IMR-90 (cell line): ENCODE measurements around the gene RRP1B. TPM values are rescaled to one million over a fixed set of nuclear protein-coding genes. Genes with fewer than 3 reads are reported as not detected.

Experiments
- ATAC-seq: fragments of 200-7000 bp; cut with Tn5 transposase; 2 replicates; pipeline ENCODE4 v1.9.1; 2020; ENCODE audit warnings: low read depth, mild to moderate bottlenecking, moderate library complexity
- BruUV-seq: library from RNA; stranded (reverse); fragments of 400-500 nt; replicated peaks from 2 replicates; lab custom pipeline; 2021; lab: Mats Ljungman, UMichigan
- CTCF ChIA-PET: fragments of 300-600 bp; formaldehyde crosslinking; extraction: SDS; loops from one replicate; lab custom pipeline; 2021; ENCODE audit warnings: antibody characterized with exemption; lab: Yijun Ruan, JAX
- POLR2A ChIA-PET: fragments of 300-600 bp; sonication (Branson Sonifier 250); formaldehyde crosslinking; loops from one replicate; lab custom pipeline; 2022; ENCODE audit warnings: antibody characterized with exemption; ENCODE audit not compliant: unreplicated experiment; lab: Charles Lee
- DNase-seq: peaks from one replicate; pipeline ENCODE4 v3.0.0; 2013
- H2AFZ ChIP-seq: replicated peaks from 2 replicates; pipeline ENCODE3; 2013; ENCODE audit warnings: low read length, mild to moderate bottlenecking; ENCODE audit not compliant: poor library complexity
- H2AK5ac ChIP-seq: 2 replicates; pipeline ENCODE4 v1.6.1; 2013; ENCODE audit warnings: low read depth, low read length, inconsistent platforms
- H2AK9ac ChIP-seq: replicated peaks from 2 replicates; pipeline ENCODE3; 2013; ENCODE audit warnings: mild to moderate bottlenecking, low read depth, low read length, moderate library complexity; ENCODE audit not compliant: poor library complexity
- H2BK120ac ChIP-seq: 2 replicates; pipeline ENCODE4 v1.6.1; 2013; ENCODE audit warnings: low read depth, low read length, inconsistent platforms
- H2BK15ac ChIP-seq: 3 replicates; pipeline ENCODE4 v1.6.1; 2013; ENCODE audit warnings: low read depth, low read length, inconsistent platforms
- H2BK20ac ChIP-seq: 2 replicates; pipeline ENCODE4 v1.6.1; 2013; ENCODE audit warnings: low read depth, mild to moderate bottlenecking, inconsistent platforms, low read length, moderate library complexity
- H2BK5ac ChIP-seq: 2 replicates; pipeline ENCODE4 v1.6.1; 2013; ENCODE audit warnings: mild to moderate bottlenecking, low read depth, low read length, inconsistent platforms; ENCODE audit not compliant: poor library complexity, severe bottlenecking
- H3K14ac ChIP-seq: replicated peaks from 2 replicates; pipeline ENCODE4 v1.6.1; 2013; ENCODE audit warnings: low read depth, low read length, inconsistent platforms
- H3K18ac ChIP-seq: 2 replicates; pipeline ENCODE4 v1.6.1; 2013; ENCODE audit warnings: low read depth, low read length, control low read depth
- H3K23ac ChIP-seq: 2 replicates; pipeline ENCODE4 v1.6.1; 2013; ENCODE audit warnings: low read depth, low read length, inconsistent platforms
- H3K27ac ChIP-seq: 2 replicates; pipeline ENCODE4 v1.5.1; 2013; ENCODE audit warnings: mild to moderate bottlenecking, control low read depth, low read length; ENCODE audit not compliant: insufficient read depth
- H3K27me3 ChIP-seq: 2 replicates; pipeline ENCODE4 v1.6.1; 2013; ENCODE audit warnings: low read length; ENCODE audit not compliant: control insufficient read depth, insufficient read depth
- H3K36me3 ChIP-seq: 2 replicates; pipeline ENCODE4 v1.6.1; 2013; ENCODE audit warnings: low read length, mixed read lengths; ENCODE audit not compliant: control insufficient read depth, insufficient read depth
- H3K4ac ChIP-seq: 2 replicates; pipeline ENCODE4 v1.6.1; 2013; ENCODE audit warnings: low read depth, low read length, inconsistent platforms
- H3K4me1 ChIP-seq: 2 replicates; pipeline ENCODE4 v1.6.1; 2013; ENCODE audit warnings: low read length, mixed read lengths; ENCODE audit not compliant: control insufficient read depth, insufficient read depth
- H3K4me2 ChIP-seq: 2 replicates; pipeline ENCODE4 v1.6.1; 2013; ENCODE audit warnings: low read depth, mild to moderate bottlenecking, control low read depth, low read length, moderate library complexity
- H3K4me3 ChIP-seq: 2 replicates; pipeline ENCODE4 v1.5.1; 2013; ENCODE audit warnings: low read depth, mild to moderate bottlenecking, control low read depth, low read length, moderate library complexity; ENCODE audit not compliant: insufficient read depth
- H3K56ac ChIP-seq: 2 replicates; pipeline ENCODE4 v1.6.1; 2013; ENCODE audit warnings: low read length, inconsistent platforms; ENCODE audit not compliant: insufficient read depth; ENCODE audit errors: extremely low read depth
- H3K79me1 ChIP-seq, 2 experiments: 2 replicates each; pipeline ENCODE4 v1.6.1; 2013; ENCODE audit warnings: low read length in 2 of 2, inconsistent platforms in 1 of 2, low read depth in 1 of 2
- H3K9ac ChIP-seq: 2 replicates; pipeline ENCODE4 v1.6.1; 2013; ENCODE audit warnings: low read depth, low read length, control low read depth
- H3K9me1 ChIP-seq: 2 replicates; pipeline ENCODE4 v1.6.1; 2013; ENCODE audit warnings: low read length, inconsistent platforms; ENCODE audit not compliant: insufficient read depth
- H3K9me3 ChIP-seq: 2 replicates; pipeline ENCODE4 v1.6.1; 2013; ENCODE audit warnings: low read length; ENCODE audit not compliant: control insufficient read depth, insufficient read depth
- H4K20me1 ChIP-seq: 2 replicates; pipeline ENCODE4 v1.6.1; 2013; ENCODE audit warnings: low read length, inconsistent platforms; ENCODE audit not compliant: insufficient read depth
- H4K5ac ChIP-seq: 2 replicates; pipeline ENCODE4 v1.6.1; 2013; ENCODE audit warnings: mild to moderate bottlenecking, low read depth, low read length, control low read depth
- H4K8ac ChIP-seq, 2 experiments: 2 replicates each; pipeline ENCODE4 v1.6.1; 2013; ENCODE audit warnings: low read depth in 2 of 2, low read length in 2 of 2, control low read depth in 1 of 2, inconsistent platforms in 1 of 2
- H4K91ac ChIP-seq: 2 replicates; pipeline ENCODE4 v1.6.1; 2013; ENCODE audit warnings: low read depth, low read length, inconsistent platforms; ENCODE audit not compliant: insufficient read depth
- BHLHE40 ChIP-seq: fragments of 150-350 bp; IDR thresholded peaks from 2 replicates; pipeline ENCODE4 v1.6.1; 2016; ENCODE audit warnings: mild to moderate bottlenecking, low read depth, low read length
- CEBPB ChIP-seq: IDR thresholded peaks from 2 replicates; pipeline ENCODE4 v1.6.1; 2012; ENCODE audit warnings: low read depth, low read length, improper control_type of control experiment
- CHD1 ChIP-seq: IDR thresholded peaks from 2 replicates; pipeline ENCODE4 v1.6.1; 2012; ENCODE audit warnings: low read depth, low read length, improper control_type of control experiment
- CTCF ChIP-seq: conservative IDR thresholded peaks from 2 replicates; pipeline ENCODE4 v1.5.1; 2012; ENCODE audit warnings: mild to moderate bottlenecking, low read depth, low read length, improper control_type of control experiment
- ELK1 ChIP-seq: fragments of 150-350 bp; IDR thresholded peaks from 2 replicates; pipeline ENCODE4 v1.6.1; 2016; ENCODE audit warnings: low read depth, mild to moderate bottlenecking, low read length, moderate library complexity, borderline replicate concordance
- FOS ChIP-seq: fragments of 150-350 bp; IDR thresholded peaks from 2 replicates; pipeline ENCODE4 v1.6.1; 2016; ENCODE audit warnings: low read depth, low read length
- MAFK ChIP-seq: IDR thresholded peaks from 2 replicates; pipeline ENCODE4 v1.6.1; 2012; ENCODE audit warnings: low read depth, low read length, improper control_type of control experiment
- MAZ ChIP-seq: IDR thresholded peaks from 2 replicates; pipeline ENCODE4 v1.6.1; 2012; ENCODE audit warnings: low read depth, mild to moderate bottlenecking, low read length, improper control_type of control experiment, moderate library complexity, borderline replicate concordance
- MXI1 ChIP-seq: IDR thresholded peaks from 2 replicates; pipeline ENCODE4 v1.6.1; 2012; ENCODE audit warnings: low read depth, mild to moderate bottlenecking, low read length, moderate library complexity, borderline replicate concordance
- NFE2L2 ChIP-seq: fragments of 150-350 bp; IDR thresholded peaks from 2 replicates; pipeline ENCODE4 v1.6.1; 2016; ENCODE audit warnings: low read depth, mild to moderate bottlenecking, low read length
- POLR2A ChIP-seq: IDR thresholded peaks from 2 replicates; pipeline ENCODE4 v1.6.1; 2012; ENCODE audit warnings: mild to moderate bottlenecking, low read depth, low read length
- RAD21 ChIP-seq: IDR thresholded peaks from 2 replicates; pipeline ENCODE4 v1.6.1; 2012; ENCODE audit warnings: low read length, improper control_type of control experiment
- RCOR1 ChIP-seq: IDR thresholded peaks from 2 replicates; pipeline ENCODE4 v1.6.1; 2012; ENCODE audit warnings: mild to moderate bottlenecking, low read length, improper control_type of control experiment; ENCODE audit not compliant: insufficient replicate concordance
- RFX5 ChIP-seq: IDR thresholded peaks from 2 replicates; pipeline ENCODE4 v1.8.0; 2012; ENCODE audit warnings: low read depth, mild to moderate bottlenecking, low read length, moderate library complexity
- SMC3 ChIP-seq: fragments of 150-350 bp; IDR thresholded peaks from 2 replicates; pipeline ENCODE4 v1.6.1; 2016; ENCODE audit warnings: low read depth, mild to moderate bottlenecking, antibody characterized with exemption, low read length, moderate library complexity
- USF2 ChIP-seq: fragments of 150-350 bp; IDR thresholded peaks from 2 replicates; pipeline ENCODE4 v1.6.1; 2017; ENCODE audit warnings: mild to moderate bottlenecking, antibody characterized with exemption, low read length, low read depth
- WGBS, 2 experiments: methylation state at CpG; one replicate each; pipeline versions ENCODE4 v1.1.5 to v1.1.7; 2013; ENCODE audit warnings: missing lambda C conversion rate in 2 of 2; ENCODE audit not compliant: insufficient read length in 1 of 2; ENCODE audit errors: extremely low coverage in 2 of 2; 5-methylcytosine and 5-hydroxymethylcytosine counted together
- dilution Hi-C: fragments of 300-500 bp; cut with HindIII; formaldehyde crosslinking; loops from one replicate; pipeline ENCODE4 v1.14.3; 2018; ENCODE audit warnings: low sequenced_read_pairs; ENCODE audit not compliant: unreplicated experiment
- in situ Hi-C: fragments of 300-500 bp; cut with MboI; formaldehyde crosslinking; loops from 3 replicates; pipeline ENCODE4 v1.14.3; 2019; ENCODE audit warnings: low sequenced_read_pairs, inconsistent platforms, mixed read lengths
- intact Hi-C: fragments of 100-400 bp; cut with micrococcal nuclease; formaldehyde crosslinking; loops from 2 replicates; pipeline ENCODE4 v1.10.0; 2022
- polyA plus RNA-seq, 3 experiments: library from polyadenylated mRNA; depleted of rRNA; stranded (reverse); fragments of >200 nt; gene quantifications; 2 replicates each; pipeline ENCODE4 v1.2.3, GENCODE V29; 2012; ENCODE audit warnings: low replicate concordance in 1 of 3
- total RNA-seq: library from RNA; depleted of rRNA; stranded (reverse); fragments of >200 nt; gene quantifications from 2 replicates; pipeline ENCODE4 v1.2.3, GENCODE V29; 2012

The RRP1B gene
- total and polyA plus RNA-seq, 2 of the 4 experiments (the other 2 are of a cell fraction), result 11.1 to 16.1 TPM

DNA sequence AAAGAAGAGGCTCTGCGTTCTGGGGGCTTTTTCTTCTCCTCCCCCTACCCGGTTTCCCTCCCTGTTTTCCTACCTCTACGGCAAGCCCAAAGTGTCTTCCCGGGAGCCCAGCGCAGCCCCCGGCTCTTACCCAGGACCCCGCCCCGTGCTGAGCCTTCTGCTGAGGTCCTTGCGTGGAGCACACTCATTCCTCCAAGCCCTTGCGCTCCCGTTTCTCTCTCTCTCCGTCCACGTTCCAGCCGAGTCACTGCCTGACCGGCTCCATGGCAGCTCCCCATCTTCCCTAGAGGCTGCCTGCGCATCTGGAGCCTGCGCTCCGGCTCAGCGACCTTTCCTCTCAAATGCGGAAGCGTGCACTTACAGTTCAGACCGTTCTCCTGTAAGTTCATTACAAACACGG, 34.6 kb downstream of the RRP1B start:
- H3K14ac ChIP-seq, result no peak overlapping the region
- no peak overlapping the region for H2BK20ac ChIP-seq
- in situ Hi-C loops, result no loop called here
- H3K9me1 ChIP-seq, result no peaks in the 10 kb centered on the region; the same call in 1 of the 2 replicates
- dilution Hi-C loops, result no loop called here
- no peak overlapping the region for H3K9ac ChIP-seq
- no peak overlapping the region for H2AK5ac ChIP-seq
- no TSS peak for BruUV-seq
- H3K18ac ChIP-seq, result no peak overlapping the region
- CTCF ChIA-PET, result no interaction called here
- no peak overlapping the region for H3K4me2 ChIP-seq
- no peak overlapping the region for H4K8ac ChIP-seq
- no peak overlapping the region for H3K23ac ChIP-seq
- H3K36me3 ChIP-seq, result peaks cover 51% of the 10 kb centered on the region
- DNase-seq (no peak), ATAC-seq (no peak)
- H3K4me3 ChIP-seq, result no peak overlapping the region
- no peak for TF ChIP-seq FOS
- no peak for TF ChIP-seq NFE2L2
- no peak for TF ChIP-seq RCOR1
- TF ChIP-seq ELK1, result no peak
- TF ChIP-seq CEBPB, result no peak
- TF ChIP-seq RAD21, result no peak
- TF ChIP-seq CTCF, result no peak
- TF ChIP-seq MAZ, result no peak
- no peak for TF ChIP-seq USF2
- no peak for TF ChIP-seq BHLHE40
- no peak for TF ChIP-seq MXI1
- no peak for TF ChIP-seq SMC3
- TF ChIP-seq CHD1, result no peak
- TF ChIP-seq RFX5, result no peak
- TF ChIP-seq MAFK, result no peak
- no peak for TF ChIP-seq POLR2A
- no peaks in the 10 kb centered on the region for H3K4me1 ChIP-seq
- H3K27ac ChIP-seq, result no peak overlapping the region
- POLR2A ChIA-PET, result no interaction called here
- no peak overlapping the region for H2AK9ac ChIP-seq
- 97% methylated on average over 15 of the region's 23 CpGs; no CpG with 5 or more reads in 1 of the 2 experiments for whole genome bisulfite sequencing, 2 experiments
- no peak overlapping the region for H4K91ac ChIP-seq
- H3K9me3 ChIP-seq, result no peaks in the 10 kb centered on the region
- no peak overlapping the region for H4K5ac ChIP-seq
- H2BK5ac ChIP-seq, result no peak overlapping the region
- no peak overlapping the region for H3K4ac ChIP-seq
- H2BK120ac ChIP-seq, result no peak overlapping the region
- H3K56ac ChIP-seq, result no peak overlapping the region
- no peak overlapping the region for H2BK15ac ChIP-seq
- intact Hi-C loops, result no loop called here
- no peaks in the 10 kb centered on the region for H3K27me3 ChIP-seq
- 0 out of 4 replicates have a peak, but pooled peaks cover 0 to 3% of the 10 kb centered on the region in 2 experiments for H3K79me1 ChIP-seq
- H2AFZ ChIP-seq, result no peak overlapping the region
- no peaks in the 10 kb centered on the region for H4K20me1 ChIP-seq
